GM23338 (cell line): ENCODE data around the gene PDP2.

Experiments
- CREB1 ChIP-seq: fragments of 250-450 bp; sonication (Bioruptor Pico); IDR thresholded peaks from 2 replicates; pipeline ENCODE4 v1.5.0; 2020; ENCODE audit warnings: low read depth, mild to moderate bottlenecking, moderate library complexity
- CTCF ChIP-seq, 2 experiments: fragments of 200-600 bp in 1 of 2; sonication (generic) in 1 of 2; conservative IDR thresholded peaks; 2 replicates each; pipeline versions ENCODE4 v1.5.1 to v1.6.1; 2016 to 2017; ENCODE audit warnings: antibody characterized with exemption in 2 of 2, low read depth in 2 of 2, mild to moderate bottlenecking in 2 of 2, moderate library complexity in 1 of 2
- EZH2 ChIP-seq: fragments of 200-600 bp; sonication (generic); IDR thresholded peaks from one replicate; pipeline ENCODE4 v1.8.0; 2017; ENCODE audit warnings: antibody characterized with exemption, mild to moderate bottlenecking, low read depth; ENCODE audit not compliant: unreplicated experiment
- EZH2phosphoT487 ChIP-seq: fragments of 200-600 bp; sonication (generic); IDR thresholded peaks from one replicate; pipeline ENCODE4 v1.8.1; 2018; ENCODE audit warnings: antibody characterized with exemption; ENCODE audit not compliant: unreplicated experiment
- NANOG ChIP-seq: IDR thresholded peaks from 2 replicates; pipeline ENCODE4 v1.6.1; 2016; ENCODE audit warnings: antibody characterized with exemption, borderline replicate concordance
- POLR2AphosphoS5 ChIP-seq: IDR thresholded peaks from 2 replicates; pipeline ENCODE4 v1.6.1; 2016; ENCODE audit warnings: antibody characterized with exemption, low read depth
- REST ChIP-seq: IDR thresholded peaks from one replicate; pipeline ENCODE4 v1.6.1; 2018; ENCODE audit warnings: antibody characterized with exemption; ENCODE audit not compliant: unreplicated experiment
- ZNF331 ChIP-seq: fragments of 250-450 bp; sonication (Bioruptor Pico); IDR thresholded peaks from 2 replicates; pipeline ENCODE4 v1.5.0; 2020; ENCODE audit warnings: low read depth, mild to moderate bottlenecking, moderate library complexity

GRCh38 chr16:66890799-66891198 is 10.5 kb downstream of the PDP2 start:
- TF ChIP-seq EZH2 (no peak), CTCF (conservative IDR thresholded peaks at IDR 0.05; ENCODE audit: low read depth in 2 of 2) (no peak), CREB1 (CRISPR knock-in tag) (no peak), POLR2AphosphoS5 (no peak), REST (no peak), EZH2phosphoT487 (no peak), ZNF331 (CRISPR knock-in tag) (no peak), NANOG (no peak)
